HG03135 (cell line): Measurements from ENCODE around the gene NINJ1.
A peak's percentile ranks its signal among the peaks of the same experiment; 100 is the strongest.

Experiments
- ATAC-seq: cut with Tn5 transposase; IDR thresholded peaks from one replicate; pipeline ENCODE4 v1.9.1; 2021; ENCODE audit warnings: mild to moderate bottlenecking, moderate library complexity; ENCODE audit not compliant: unreplicated experiment

The NINJ1 gene

DNA sequence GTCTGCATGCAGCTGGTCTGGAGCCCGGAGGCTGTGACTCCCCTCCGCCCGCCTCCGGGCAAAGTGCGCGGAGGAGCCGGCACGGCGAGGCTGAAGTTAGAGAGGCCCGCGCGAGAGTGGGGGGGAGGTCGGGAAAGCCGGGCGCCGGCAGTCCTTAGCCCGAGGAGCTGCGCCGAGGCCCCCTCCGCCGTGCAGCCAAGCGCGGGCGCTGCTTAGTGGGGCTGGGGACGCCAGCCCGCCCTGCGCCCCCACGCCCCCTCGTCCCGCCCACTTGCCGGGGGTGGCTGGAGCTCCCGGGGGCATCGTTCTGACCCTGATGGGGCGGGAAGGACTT lies 403 bp downstream of the NINJ1 start:
- peak; percentile 46 for ATAC-seq

- no peak for ATAC-seq
Observed at GRCh38 chr9:93132946-93133680, 938 bp downstream of the NINJ1 start.

DNA sequence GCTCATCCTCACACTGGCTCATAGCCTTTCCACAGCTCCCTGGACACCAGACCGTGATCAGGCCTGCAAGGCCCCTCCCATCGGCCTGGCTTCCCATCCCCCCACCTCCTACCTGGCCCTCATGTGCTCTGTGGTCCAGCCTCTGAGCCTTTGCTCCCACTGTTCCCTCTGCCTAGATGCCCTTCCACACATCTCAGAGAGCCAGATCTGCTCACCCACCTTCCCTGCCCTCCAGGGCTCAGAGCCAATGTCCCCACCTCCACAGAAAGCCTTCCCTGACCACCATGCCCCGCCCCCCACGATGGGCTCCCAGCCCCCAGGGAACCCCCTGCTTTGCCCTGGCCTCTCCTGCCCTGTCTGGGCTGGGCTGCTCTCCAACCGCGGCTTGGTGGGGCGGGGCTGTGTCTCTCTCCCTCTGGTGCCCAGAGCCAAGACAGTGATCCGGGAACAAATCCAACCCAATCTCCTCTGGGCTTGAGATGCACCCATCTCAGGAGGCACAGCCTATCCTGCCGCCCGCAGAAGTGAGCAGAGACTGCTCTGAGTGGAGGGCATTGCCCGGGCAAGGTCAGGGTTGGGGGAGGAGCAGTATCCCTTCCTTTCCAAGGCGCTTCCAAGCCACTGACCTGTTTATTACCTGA lies 1.6 kb downstream of the NINJ1 start:
- ATAC-seq: no peak

DNA sequence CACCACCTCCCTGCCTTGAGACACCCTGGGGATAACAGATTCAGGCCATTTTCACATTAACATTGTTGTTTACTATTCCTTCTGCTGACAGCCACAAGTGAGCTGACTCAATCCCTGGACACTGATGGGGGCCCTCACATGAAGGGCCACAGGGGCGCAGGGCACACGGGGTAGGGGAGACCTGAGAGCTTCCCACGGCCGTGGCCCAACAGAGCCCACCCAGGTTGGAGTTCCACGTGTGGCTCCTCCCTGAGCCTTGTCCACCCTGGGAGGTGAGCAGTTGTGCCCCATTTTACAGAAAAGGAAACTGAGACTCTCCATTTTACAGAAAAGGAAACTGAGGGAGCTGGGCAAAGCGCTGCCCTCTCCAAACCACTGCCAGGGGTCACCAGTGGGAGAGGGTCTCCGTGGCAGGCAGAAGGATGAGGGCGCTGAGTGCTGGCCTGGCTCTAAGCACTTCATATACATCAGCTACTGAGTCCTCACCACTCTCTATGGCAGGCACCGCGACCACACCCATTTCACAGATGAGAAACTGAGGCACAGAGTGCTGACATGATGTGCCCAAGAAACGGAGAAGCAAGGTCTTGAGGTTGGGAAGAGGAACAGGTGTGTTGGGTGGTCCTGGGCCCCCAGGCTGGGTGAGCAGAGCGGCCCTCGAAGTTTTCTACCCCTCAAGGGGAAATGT lies 2.3 kb downstream of the NINJ1 start:
- no peak for ATAC-seq

GRCh38 chr9:93130861-93131481 lies 3.1 kb downstream of the NINJ1 start:
- ATAC-seq: no peak

DNA sequence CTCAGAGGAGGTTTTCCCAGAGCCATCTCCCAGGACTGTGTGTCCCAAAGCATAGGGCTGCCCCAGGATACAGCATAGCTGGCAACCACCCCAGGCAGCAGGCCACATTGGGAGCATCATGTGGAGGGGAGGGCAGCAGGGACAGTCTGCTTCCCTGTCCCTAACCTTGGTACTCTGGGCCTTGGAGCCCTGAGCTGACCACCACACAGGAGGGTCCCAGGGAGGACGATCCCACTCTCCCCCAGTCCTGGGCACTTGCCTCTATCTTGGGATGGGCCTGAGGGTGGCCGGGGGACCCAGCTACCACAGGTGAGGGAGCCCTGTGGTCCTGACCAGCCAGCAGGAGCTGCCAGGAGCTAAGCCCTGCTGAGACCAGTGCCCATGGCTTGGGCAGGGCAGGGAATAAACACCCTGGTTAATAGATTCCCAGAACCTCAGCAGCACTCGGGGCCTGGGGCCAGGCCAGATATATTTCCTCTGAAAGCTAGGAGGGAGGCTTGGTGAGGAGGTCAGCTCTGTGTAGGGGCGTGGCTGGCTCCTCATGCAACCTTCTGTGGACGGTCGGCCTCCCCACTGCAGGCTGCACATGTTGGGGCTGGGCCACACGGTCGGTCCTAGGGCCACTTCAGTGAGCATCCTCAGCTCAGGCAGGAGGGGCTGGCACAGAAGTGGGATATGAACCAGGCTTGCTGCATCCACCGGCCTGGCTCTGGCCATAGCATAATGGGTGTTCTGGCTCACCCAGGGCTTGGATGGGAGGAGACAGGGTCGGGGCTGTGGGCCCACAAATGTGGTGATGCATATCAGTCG lies 4.2 kb downstream of the NINJ1 start:
- no peak for ATAC-seq

DNA sequence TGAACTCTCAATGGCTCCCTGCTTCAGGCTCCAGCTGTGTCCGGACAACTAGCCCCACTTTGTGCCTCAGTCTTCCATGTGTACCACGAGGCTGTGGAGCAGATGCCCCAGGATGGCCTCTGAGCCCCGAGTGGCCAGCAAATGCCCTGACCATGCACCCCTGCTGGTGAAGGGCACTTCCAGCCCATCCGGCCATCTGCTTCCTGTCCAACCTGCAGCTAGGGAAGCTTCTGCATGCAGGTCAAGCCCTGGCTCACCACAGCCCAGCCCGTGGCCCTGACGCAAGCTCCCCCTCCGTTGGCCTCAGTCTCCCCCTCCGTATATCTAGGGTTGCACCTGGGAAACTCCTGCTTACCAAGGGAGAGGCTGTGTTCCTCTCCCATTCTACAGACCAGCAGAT lies 4.8 kb downstream of the NINJ1 start:
- no peak for ATAC-seq

GRCh38 chr9:93128715-93129224 lies 5.3 kb downstream of the NINJ1 start:
- no peak for ATAC-seq

GRCh38 chr9:93128011-93128714 lies 5.9 kb downstream of the NINJ1 start:
- no peak for ATAC-seq

DNA sequence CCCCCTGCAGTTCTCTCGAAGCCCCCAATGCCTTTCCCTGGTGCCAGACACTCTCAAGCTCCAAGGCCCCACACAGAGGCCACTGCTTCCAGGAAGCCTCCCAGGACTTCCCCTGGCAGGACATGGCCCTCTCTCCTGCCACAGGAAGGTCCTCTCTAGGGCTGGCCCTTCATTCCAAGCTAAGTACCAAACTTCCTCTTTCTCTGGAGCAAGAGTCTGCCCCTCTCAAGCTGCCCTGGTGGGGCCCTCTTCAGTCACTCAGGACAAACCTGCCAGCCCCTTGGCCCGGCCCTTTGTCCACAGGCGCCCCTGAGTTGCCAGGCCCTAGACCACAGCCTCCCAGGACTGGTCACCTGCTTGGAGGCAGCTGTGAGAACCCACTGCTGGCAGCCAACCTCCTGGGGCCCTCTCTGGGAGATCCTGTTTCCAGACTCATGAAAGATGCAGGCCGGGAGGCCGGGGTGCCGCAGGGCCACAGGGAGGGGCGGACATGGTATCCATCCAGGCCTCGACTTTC lies 6.6 kb downstream of the NINJ1 start:
- ATAC-seq: no peak

GRCh38 chr9:93126825-93127368 lies 7.2 kb downstream of the NINJ1 start:
- ATAC-seq: no peak

DNA sequence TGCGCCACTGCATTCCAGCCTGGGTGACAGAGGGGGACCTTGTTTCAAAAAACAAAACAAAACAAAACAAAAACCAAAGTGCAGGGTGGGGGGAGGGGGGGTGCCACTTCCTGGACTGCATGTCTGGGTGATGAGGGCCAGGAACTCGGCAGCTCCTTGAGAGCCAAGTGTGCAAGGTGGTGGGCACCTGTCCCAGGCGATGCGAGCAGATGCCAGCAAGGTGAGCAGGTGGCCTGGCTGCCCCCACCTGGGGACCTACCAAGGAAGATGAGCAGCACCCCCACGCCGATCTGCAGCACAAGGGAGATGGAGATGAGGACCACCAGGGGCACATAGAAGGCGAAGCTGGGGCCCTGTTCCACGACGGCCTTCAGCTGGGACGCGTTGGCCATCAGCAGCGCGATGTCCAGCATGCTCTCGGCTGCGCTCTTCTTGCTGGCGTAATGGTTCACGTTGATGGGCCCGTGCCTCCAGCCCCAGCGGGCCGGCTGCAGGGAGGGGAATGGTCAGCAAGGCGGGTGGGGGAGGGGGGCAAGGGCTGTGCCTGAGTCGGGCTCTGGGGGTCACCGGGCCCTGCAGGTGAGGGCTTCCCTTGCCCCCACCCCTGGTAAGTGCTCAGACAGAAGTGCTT lies 7.8 kb downstream of the NINJ1 start:
- no peak for ATAC-seq

- no peak for ATAC-seq
Observed at GRCh38 chr9:93125331-93125894, 8.6 kb downstream of the NINJ1 start.

DNA sequence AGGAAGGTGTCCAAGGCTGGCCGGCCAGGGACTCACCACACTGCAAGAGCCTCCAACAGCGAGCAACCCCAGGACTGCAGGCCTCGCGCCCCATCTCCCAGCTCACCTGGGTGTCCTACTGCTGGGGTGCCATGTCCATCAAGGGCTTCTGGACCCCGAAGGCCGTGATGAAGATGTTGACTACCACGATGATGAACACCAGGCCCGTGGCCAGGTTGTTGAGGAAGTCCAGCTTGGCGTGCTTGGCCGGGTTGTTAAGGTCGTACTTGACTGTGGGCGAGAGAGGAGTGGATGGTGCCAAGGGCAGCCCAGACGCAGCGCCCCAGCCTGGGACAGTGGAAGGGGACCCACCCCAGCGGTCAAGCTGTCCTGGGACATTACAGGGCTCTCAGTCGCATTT lies 9.3 kb downstream of the NINJ1 start:
- no peak for ATAC-seq

DNA sequence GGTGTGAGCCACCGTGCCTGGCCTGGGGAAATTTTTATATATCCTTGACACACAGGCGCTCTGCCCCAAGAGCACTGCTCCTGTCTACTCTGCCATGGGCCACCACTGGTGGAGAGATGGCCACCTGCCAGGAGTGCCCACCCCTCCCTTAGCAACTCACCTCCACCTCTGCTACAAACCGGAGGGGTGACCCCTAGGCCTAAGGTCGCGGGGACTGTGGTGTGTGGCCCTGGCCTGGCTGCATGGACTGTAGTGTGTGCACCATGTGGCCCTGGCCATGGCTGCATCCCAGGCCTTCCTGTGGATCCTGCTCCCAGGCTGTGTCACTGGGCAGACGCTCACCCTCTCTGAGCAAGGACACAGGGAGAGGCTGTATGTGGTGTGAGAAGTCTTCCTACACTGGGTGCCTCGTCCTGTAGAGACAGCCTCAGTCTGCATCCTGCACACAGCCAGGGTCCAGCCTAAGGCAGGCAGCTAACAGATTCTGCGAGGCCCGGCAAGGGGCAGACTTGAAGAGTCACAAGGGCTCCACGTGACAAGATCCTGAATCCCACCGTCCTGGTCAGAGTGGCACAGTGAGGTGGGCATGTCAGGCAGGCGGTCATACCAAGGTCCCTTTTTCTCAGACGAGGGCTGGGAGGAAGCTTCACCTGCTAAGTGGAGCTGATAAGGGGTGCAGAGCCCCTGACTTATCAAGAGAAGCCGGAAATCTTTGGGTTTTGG lies 10.3 kb downstream of the NINJ1 start:
- ATAC-seq: no peak

DNA sequence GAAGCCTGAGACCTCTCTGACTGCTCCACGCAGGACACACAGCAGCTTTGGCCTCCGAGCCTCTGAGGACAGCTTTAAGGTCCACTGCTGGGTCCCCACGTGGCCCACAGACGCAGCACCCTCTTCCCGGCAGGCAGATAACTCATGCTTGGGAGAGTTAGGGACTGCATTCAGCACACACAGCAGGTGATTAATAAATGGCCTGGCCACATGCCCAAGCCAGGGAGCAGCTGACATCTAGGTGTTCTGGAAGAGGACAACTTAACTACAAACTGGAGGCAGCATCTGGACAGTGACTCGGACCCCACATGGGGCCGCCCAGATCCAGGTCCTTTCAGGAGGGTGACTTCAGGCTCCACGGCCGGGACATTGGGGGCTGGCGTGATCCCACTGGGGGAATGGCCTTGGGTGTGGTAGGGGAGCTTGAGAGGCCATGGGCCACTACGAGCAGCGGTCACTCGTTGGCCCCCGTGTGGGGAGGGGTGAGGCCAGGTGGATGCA lies 11.3 kb downstream of the NINJ1 start:
- ATAC-seq: no peak

DNA sequence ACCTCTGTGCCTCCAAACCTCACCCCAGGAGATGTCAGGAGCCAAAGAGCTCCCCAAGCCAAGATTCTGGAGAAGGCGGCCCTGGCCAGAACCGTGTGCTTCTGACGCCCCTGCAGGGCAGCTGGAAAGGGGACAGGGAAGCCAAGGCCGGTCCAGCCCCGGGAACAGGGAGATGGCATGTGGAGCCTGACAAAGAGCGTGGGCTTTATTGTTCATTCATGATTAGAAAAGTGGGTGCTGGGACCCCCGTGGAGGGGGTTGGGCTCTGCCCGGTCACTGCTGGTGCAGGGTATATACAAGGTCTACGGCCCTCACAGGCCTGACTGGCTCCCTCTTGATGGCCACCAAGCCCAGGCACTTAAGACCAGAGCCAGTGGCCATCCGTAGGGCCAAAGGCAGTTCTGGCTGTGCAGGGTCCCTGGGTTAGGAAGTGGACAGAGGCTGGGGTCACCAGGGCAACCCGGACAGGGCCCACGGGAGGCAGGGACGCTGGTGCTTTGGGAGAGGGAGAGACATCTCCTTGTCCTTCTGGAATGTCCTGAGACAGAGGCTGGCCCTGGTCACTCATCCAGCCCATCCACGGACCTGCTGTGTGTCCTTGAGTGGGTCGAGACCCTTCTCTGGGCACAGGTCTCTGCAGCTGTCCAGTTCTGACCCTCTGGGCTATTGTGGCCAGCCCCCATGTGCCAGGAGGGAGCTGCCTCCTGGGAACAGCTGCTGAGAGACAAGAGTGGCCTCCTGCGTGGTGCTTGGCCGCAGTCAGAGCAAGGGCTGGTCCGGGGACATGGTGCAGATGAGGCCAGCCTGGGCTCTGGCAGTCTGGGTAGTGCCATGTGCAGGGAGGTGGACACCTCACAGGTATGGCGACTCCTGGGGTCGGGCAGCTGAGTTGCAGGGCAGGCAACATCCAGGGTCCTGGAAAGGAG lies 12.5 kb downstream of the NINJ1 start:
- ATAC-seq: no peak
